Right renal cortex interstitium (tissue), 3 donors: Measurements from ENCODE around the gene PUS3. TPM values are rescaled to one million over a fixed set of nuclear protein-coding genes. Genes with fewer than 3 reads are reported as not detected.

Source experiments
- DNase-seq, 3 donors: peaks; one replicate each; pipeline ENCODE4 v3.0.0-alpha.2; 2013; ENCODE audit warnings: low read depth in 3 of 3, low spot score in 2 of 3
- polyA plus RNA-seq, 3 donors: library from polyadenylated mRNA; unstranded; fragments of 120-200 nt; gene quantifications; one replicate each; pipeline ENCODE4 v1.2.1, GENCODE V29; 2013; ENCODE audit not compliant: insufficient read length in 3 of 3

Gene PUS3
- 10 to 100 TPM; 18.5 to 21.8 (median 19.7) TPM for polyA plus RNA-seq

- peak; percentile 64 to 78 (median 67) for DNase-seq
Measured at GRCh38 chr11:125902927-125903710, at the start of gene PUS3. Gene PUS3, minus strand, starts transcription at chr11:125903206. Its CDS starts 6,922 bp downstream, at chr11:125896284.

GRCh38 chr11:125952559-125952958, 49.6 kb upstream of the PUS3 start:
- DNase-seq: no peak

GRCh38 chr11:125951731-125952130, 48.7 kb upstream of the PUS3 start:
- DNase-seq: no peak

- peak in 1 of 3 donors; percentile 23 for DNase-seq
Measured at GRCh38 chr11:125950696-125951651, 48.0 kb upstream of the PUS3 start.

GRCh38 chr11:125950178-125950490, 47.1 kb upstream of the PUS3 start:
- DNase-seq: no peak

- DNase-seq: no peak
Measured at GRCh38 chr11:125949271-125950177, 46.5 kb upstream of the PUS3 start.

- DNase-seq: no peak
Measured at GRCh38 chr11:125948278-125949051, 45.5 kb upstream of the PUS3 start.

GRCh38 chr11:125947419-125948277, 44.6 kb upstream of the PUS3 start:
- no peak for DNase-seq

- no peak for DNase-seq
Measured at GRCh38 chr11:125946712-125947418, 43.9 kb upstream of the PUS3 start.

GRCh38 chr11:125945797-125946520, 43.0 kb upstream of the PUS3 start, which contains the start of gene VSIG10L2:
Gene VSIG10L2, plus strand, starts transcription at chr11:125946044. Its CDS starts 12 bp downstream, at chr11:125946056.
- no peak for DNase-seq

GRCh38 chr11:125945011-125945796, 42.2 kb upstream of the PUS3 start:
- no peak for DNase-seq

- no peak for DNase-seq
Measured at GRCh38 chr11:125944350-125945010, 41.5 kb upstream of the PUS3 start.

- no peak for DNase-seq
Measured at GRCh38 chr11:125943661-125944349, 40.8 kb upstream of the PUS3 start.

- DNase-seq: no peak
Measured at GRCh38 chr11:125942771-125943428, 39.9 kb upstream of the PUS3 start.
